HEK293 (cell line): Measurements from ENCODE around the gene NKPD1.

Experiments
- CTCF ChIA-PET: fragments of 350-600 bp; formaldehyde crosslinking; extraction: SDS; loops from one replicate; lab custom pipeline; 2021; ENCODE audit warnings: antibody characterized with exemption; lab: Yijun Ruan, JAX
- POLR2A ChIA-PET: fragments of 300-600 bp; formaldehyde crosslinking; extraction: SDS; loops from one replicate; lab custom pipeline; 2020; ENCODE audit warnings: antibody characterized with exemption, inconsistent platforms; lab: Yijun Ruan, JAX
- H3K27ac ChIP-seq: fragments of 200-500 bp; sonication (Bioruptor generic); 2 replicates; pipeline ENCODE4 v1.5.1; 2014; ENCODE audit warnings: low read depth, low read length, control low read depth, inconsistent platforms; ENCODE audit errors: extremely low read depth
- H3K36me3 ChIP-seq, 2 experiments: fragments of 200-500 bp in 1 of 2; sonication (Bioruptor generic) in 1 of 2; 1 replicate in 1 of 2; 2 replicates in 1 of 2; pipeline ENCODE4 v1.5.1; 2014 to 2017; ENCODE audit warnings: inconsistent platforms in 2 of 2, low read length in 2 of 2; ENCODE audit not compliant: control insufficient read depth in 2 of 2, insufficient read depth in 1 of 2
- H3K4me1 ChIP-seq: fragments of 200-500 bp; sonication (Bioruptor generic); 2 replicates; pipeline ENCODE4 v1.5.1; 2014; ENCODE audit warnings: mild to moderate bottlenecking, low read length, inconsistent platforms; ENCODE audit not compliant: control insufficient read depth, insufficient read depth
- H3K4me3 ChIP-seq: 2 replicates; pipeline ENCODE4 v1.5.1; 2011; ENCODE audit warnings: low read depth, mild to moderate bottlenecking, control low read depth, low read length, moderate library complexity
- H3K9me3 ChIP-seq: fragments of 200-500 bp; sonication (Bioruptor generic); 2 replicates; pipeline ENCODE4 v1.5.1; 2014; ENCODE audit warnings: low read depth, low read length, inconsistent platforms; ENCODE audit not compliant: control insufficient read depth, insufficient read depth
- GLIS1 ChIP-seq: fragments of 450-650 bp; formaldehyde crosslinking; IDR thresholded peaks from 2 replicates; pipeline ENCODE4 v1.5.1; 2016; ENCODE audit warnings: missing biosample characterization, missing genetic modification characterization
- HOXD13 ChIP-seq: sonication (generic); formaldehyde crosslinking; IDR thresholded peaks from 2 replicates; pipeline ENCODE4 v1.8.0; 2022; ENCODE audit warnings: missing genetic modification reagents, borderline replicate concordance
- KLF1 ChIP-seq: fragments of 450-650 bp; formaldehyde crosslinking; IDR thresholded peaks from 2 replicates; pipeline ENCODE4 v1.5.1; 2016; ENCODE audit warnings: missing biosample characterization, missing genetic modification characterization
- SP3 ChIP-seq: fragments of 450-650 bp; formaldehyde crosslinking; IDR thresholded peaks from 2 replicates; pipeline ENCODE4 v1.5.1; 2016; ENCODE audit warnings: missing biosample characterization, missing genetic modification characterization
- SP7 ChIP-seq: fragments of 450-650 bp; formaldehyde crosslinking; IDR thresholded peaks from 2 replicates; pipeline ENCODE4 v1.5.1; 2016; ENCODE audit warnings: missing biosample characterization, missing genetic modification characterization
- TRIM28 ChIP-seq: IDR thresholded peaks from 2 replicates; pipeline ENCODE4 v1.6.1; 2011; ENCODE audit warnings: low read length, control low read depth, borderline replicate concordance
- ZBTB1 ChIP-seq: fragments of 450-650 bp; formaldehyde crosslinking; IDR thresholded peaks from 2 replicates; pipeline ENCODE4 v1.5.1; 2016; ENCODE audit warnings: missing biosample characterization, missing genetic modification characterization
- ZIC2 ChIP-seq: fragments of 450-650 bp; formaldehyde crosslinking; IDR thresholded peaks from 2 replicates; pipeline ENCODE4 v1.5.1; 2016; ENCODE audit warnings: missing biosample characterization, missing genetic modification characterization
- ZNF121 ChIP-seq: fragments of 450-650 bp; formaldehyde crosslinking; IDR thresholded peaks from 2 replicates; pipeline ENCODE4 v1.5.1; 2016; ENCODE audit warnings: missing biosample characterization, missing genetic modification characterization
- ZNF202 ChIP-seq: fragments of 450-650 bp; formaldehyde crosslinking; IDR thresholded peaks from 2 replicates; pipeline ENCODE4 v1.5.1; 2016; ENCODE audit warnings: missing biosample characterization, missing genetic modification characterization, borderline replicate concordance
- ZNF394 ChIP-seq: fragments of 450-650 bp; formaldehyde crosslinking; IDR thresholded peaks from 2 replicates; pipeline ENCODE4 v1.5.1; 2016; ENCODE audit warnings: missing biosample characterization, missing genetic modification characterization, mild to moderate bottlenecking, moderate library complexity, borderline replicate concordance
- ZNF549 ChIP-seq: fragments of 450-650 bp; IDR thresholded peaks from 2 replicates; pipeline ENCODE4 v1.5.1; 2018; ENCODE audit warnings: missing biosample characterization, missing genetic modification characterization, mild to moderate bottlenecking, inconsistent platforms, moderate library complexity
- ZNF600 ChIP-seq: fragments of 450-650 bp; formaldehyde crosslinking; IDR thresholded peaks from 2 replicates; pipeline ENCODE4 v1.5.1; 2016; ENCODE audit warnings: missing biosample characterization, missing genetic modification characterization
- ZNF670 ChIP-seq: fragments of 450-650 bp; formaldehyde crosslinking; IDR thresholded peaks from 2 replicates; pipeline ENCODE4 v1.5.1; 2016; ENCODE audit warnings: missing biosample characterization, missing genetic modification characterization, low read depth
- TF ChIP-seq, protein P1 (sequence below): fragments of 450-650 bp; formaldehyde crosslinking; IDR thresholded peaks from 2 replicates; pipeline ENCODE4 v1.5.1; 2017; ENCODE audit warnings: missing biosample characterization, missing genetic modification characterization
- TF ChIP-seq, protein P2 (sequence below): fragments of 450-650 bp; formaldehyde crosslinking; IDR thresholded peaks from 2 replicates; pipeline ENCODE4 v1.5.1; 2017; ENCODE audit warnings: missing biosample characterization, missing genetic modification characterization
- TF ChIP-seq, protein P3 (sequence below): fragments of 450-650 bp; formaldehyde crosslinking; IDR thresholded peaks from 2 replicates; pipeline ENCODE4 v1.5.1; 2016; ENCODE audit warnings: missing biosample characterization, missing genetic modification characterization, borderline replicate concordance
- TF ChIP-seq, protein P4 (sequence below): fragments of 450-650 bp; formaldehyde crosslinking; IDR thresholded peaks from 2 replicates; pipeline ENCODE4 v1.5.1; 2016; ENCODE audit warnings: missing biosample characterization, missing genetic modification characterization
- TF ChIP-seq, protein P5 (sequence below): fragments of 450-650 bp; formaldehyde crosslinking; IDR thresholded peaks from 2 replicates; pipeline ENCODE4 v1.5.1; 2016; ENCODE audit warnings: missing biosample characterization, missing genetic modification characterization

The NKPD1 gene

DNA sequence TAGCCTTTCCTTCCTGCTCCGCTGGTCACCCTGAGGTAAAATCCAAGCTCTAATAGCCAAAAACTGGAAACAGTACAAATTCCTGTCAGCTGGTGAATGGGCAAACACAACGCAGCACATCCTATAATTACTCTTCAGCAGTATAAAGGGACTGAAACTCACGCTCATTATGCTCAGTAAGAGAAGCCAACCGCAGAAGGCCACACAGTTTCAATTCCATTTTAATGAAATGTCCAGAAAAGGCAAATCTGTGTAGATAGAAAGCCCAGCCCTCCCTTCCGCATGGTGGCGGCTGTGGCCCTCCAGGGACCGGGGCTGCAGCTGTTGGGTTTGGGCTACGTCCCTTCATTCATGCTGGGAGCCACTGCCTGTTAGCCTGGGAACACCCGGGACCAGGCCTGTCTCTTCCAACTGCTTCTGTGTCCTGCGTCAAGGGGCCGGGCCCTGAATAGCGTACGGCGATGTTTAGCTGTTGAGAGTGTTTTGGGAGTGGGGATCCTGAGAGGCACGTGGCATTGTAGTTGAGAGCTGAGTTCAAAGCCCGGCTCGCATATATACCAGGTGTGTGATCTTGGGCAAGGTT is 23.5 kb downstream of the NKPD1 start:
- no peak overlapping the region for H3K27ac ChIP-seq
- TF ChIP-seq KLF1 (tag by site-specific recombination) = no peak
- TF ChIP-seq, protein P1, sequence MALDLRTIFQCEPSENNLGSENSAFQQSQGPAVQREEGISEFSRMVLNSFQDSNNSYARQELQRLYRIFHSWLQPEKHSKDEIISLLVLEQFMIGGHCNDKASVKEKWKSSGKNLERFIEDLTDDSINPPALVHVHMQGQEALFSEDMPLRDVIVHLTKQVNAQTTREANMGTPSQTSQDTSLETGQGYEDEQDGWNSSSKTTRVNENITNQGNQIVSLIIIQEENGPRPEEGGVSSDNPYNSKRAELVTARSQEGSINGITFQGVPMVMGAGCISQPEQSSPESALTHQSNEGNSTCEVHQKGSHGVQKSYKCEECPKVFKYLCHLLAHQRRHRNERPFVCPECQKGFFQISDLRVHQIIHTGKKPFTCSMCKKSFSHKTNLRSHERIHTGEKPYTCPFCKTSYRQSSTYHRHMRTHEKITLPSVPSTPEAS (tag by site-specific recombination) = no peak
- peak; percentile 50 for TF ChIP-seq SP7 (tag by site-specific recombination)
- TF ChIP-seq HOXD13 (CRISPR knock-in tag) = no peak
- TF ChIP-seq, protein P2, sequence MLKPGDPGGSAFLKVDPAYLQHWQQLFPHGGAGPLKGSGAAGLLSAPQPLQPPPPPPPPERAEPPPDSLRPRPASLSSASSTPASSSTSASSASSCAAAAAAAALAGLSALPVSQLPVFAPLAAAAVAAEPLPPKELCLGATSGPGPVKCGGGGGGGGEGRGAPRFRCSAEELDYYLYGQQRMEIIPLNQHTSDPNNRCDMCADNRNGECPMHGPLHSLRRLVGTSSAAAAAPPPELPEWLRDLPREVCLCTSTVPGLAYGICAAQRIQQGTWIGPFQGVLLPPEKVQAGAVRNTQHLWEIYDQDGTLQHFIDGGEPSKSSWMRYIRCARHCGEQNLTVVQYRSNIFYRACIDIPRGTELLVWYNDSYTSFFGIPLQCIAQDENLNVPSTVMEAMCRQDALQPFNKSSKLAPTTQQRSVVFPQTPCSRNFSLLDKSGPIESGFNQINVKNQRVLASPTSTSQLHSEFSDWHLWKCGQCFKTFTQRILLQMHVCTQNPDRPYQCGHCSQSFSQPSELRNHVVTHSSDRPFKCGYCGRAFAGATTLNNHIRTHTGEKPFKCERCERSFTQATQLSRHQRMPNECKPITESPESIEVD (tag by site-specific recombination) = no peak
- no peak for TF ChIP-seq SP3
- no peak for TF ChIP-seq ZNF121
- TF ChIP-seq, all 188 proteins: peak for 1
- H3K9me3 ChIP-seq = no peaks in the 10 kb centered on the region
- H3K4me3 ChIP-seq = no peak overlapping the region
- POLR2A ChIA-PET = interaction anchor here (1.7 kb wide), 1 partner anchor 45 kb away, joined by 4 read pairs; no protein-coding TSS in a partner anchor
- CTCF ChIA-PET = interaction anchor here (0.6 to 3.2 kb wide), 4 partner anchors 11 to 185 kb away, joined by 3 to 23 read pairs (median 4); no protein-coding TSS in a partner anchor
- H3K4me1 ChIP-seq = peaks cover 5% of the 10 kb centered on the region; the same call in 1 of the 2 replicates
- peaks cover 0 to 18% of the 10 kb centered on the region in 2 experiments; a peak in 2 of 3 replicates for H3K36me3 ChIP-seq

DNA sequence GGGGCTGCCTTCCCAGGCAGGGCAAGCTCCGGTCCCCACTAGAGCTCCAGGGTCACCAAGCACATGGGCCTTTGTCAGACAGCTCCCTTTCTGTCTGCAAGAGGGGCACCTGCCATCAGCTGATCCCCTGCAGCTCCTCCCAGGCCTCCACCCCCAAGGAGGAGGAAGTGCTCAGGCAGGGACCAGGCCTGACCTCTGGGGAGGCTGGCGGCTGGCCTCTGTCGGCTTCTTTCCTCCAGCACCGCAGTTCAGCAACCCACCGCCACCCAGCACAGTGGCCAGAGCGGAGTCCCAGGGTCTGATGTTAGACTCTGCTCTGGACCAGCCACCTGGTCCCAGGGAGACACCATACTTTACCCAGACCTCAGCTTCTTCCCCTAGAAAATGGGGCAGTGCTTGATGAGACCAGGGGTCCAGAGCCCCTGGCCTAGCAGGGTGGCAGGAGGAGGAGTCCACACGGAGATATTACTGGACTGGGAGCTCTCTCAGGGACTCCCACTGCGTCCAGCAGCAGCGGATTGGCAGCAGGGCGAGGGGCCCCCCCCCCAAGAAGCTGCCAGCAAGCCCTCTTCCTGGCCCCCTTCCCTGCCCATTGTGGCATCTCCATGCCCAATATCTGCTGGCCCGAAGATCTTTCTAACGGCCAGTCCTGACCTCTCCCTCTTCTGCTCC is 24.1 kb downstream of the NKPD1 start:
- POLR2A ChIA-PET = interaction anchor here (1.7 kb wide), 1 partner anchor 45 kb away, joined by 4 read pairs; no protein-coding TSS in a partner anchor
- H3K36me3 ChIP-seq = peaks cover 0 to 12% of the 10 kb centered on the region in 2 experiments; a peak in 2 of 3 replicates
- TF ChIP-seq TRIM28 = no peak
- TF ChIP-seq ZBTB1 (tag by site-specific recombination) = no peak
- TF ChIP-seq, protein P3, sequence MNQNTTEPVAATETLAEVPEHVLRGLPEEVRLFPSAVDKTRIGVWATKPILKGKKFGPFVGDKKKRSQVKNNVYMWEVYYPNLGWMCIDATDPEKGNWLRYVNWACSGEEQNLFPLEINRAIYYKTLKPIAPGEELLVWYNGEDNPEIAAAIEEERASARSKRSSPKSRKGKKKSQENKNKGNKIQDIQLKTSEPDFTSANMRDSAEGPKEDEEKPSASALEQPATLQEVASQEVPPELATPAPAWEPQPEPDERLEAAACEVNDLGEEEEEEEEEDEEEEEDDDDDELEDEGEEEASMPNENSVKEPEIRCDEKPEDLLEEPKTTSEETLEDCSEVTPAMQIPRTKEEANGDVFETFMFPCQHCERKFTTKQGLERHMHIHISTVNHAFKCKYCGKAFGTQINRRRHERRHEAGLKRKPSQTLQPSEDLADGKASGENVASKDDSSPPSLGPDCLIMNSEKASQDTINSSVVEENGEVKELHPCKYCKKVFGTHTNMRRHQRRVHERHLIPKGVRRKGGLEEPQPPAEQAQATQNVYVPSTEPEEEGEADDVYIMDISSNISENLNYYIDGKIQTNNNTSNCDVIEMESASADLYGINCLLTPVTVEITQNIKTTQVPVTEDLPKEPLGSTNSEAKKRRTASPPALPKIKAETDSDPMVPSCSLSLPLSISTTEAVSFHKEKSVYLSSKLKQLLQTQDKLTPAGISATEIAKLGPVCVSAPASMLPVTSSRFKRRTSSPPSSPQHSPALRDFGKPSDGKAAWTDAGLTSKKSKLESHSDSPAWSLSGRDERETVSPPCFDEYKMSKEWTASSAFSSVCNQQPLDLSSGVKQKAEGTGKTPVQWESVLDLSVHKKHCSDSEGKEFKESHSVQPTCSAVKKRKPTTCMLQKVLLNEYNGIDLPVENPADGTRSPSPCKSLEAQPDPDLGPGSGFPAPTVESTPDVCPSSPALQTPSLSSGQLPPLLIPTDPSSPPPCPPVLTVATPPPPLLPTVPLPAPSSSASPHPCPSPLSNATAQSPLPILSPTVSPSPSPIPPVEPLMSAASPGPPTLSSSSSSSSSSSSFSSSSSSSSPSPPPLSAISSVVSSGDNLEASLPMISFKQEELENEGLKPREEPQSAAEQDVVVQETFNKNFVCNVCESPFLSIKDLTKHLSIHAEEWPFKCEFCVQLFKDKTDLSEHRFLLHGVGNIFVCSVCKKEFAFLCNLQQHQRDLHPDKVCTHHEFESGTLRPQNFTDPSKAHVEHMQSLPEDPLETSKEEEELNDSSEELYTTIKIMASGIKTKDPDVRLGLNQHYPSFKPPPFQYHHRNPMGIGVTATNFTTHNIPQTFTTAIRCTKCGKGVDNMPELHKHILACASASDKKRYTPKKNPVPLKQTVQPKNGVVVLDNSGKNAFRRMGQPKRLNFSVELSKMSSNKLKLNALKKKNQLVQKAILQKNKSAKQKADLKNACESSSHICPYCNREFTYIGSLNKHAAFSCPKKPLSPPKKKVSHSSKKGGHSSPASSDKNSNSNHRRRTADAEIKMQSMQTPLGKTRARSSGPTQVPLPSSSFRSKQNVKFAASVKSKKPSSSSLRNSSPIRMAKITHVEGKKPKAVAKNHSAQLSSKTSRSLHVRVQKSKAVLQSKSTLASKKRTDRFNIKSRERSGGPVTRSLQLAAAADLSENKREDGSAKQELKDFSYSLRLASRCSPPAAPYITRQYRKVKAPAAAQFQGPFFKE (tag by site-specific recombination) = no peak
- TF ChIP-seq ZNF394 (tag by site-specific recombination) = peak; percentile 65; the same call in 1 of the 2 replicates
- TF ChIP-seq, protein P4, sequence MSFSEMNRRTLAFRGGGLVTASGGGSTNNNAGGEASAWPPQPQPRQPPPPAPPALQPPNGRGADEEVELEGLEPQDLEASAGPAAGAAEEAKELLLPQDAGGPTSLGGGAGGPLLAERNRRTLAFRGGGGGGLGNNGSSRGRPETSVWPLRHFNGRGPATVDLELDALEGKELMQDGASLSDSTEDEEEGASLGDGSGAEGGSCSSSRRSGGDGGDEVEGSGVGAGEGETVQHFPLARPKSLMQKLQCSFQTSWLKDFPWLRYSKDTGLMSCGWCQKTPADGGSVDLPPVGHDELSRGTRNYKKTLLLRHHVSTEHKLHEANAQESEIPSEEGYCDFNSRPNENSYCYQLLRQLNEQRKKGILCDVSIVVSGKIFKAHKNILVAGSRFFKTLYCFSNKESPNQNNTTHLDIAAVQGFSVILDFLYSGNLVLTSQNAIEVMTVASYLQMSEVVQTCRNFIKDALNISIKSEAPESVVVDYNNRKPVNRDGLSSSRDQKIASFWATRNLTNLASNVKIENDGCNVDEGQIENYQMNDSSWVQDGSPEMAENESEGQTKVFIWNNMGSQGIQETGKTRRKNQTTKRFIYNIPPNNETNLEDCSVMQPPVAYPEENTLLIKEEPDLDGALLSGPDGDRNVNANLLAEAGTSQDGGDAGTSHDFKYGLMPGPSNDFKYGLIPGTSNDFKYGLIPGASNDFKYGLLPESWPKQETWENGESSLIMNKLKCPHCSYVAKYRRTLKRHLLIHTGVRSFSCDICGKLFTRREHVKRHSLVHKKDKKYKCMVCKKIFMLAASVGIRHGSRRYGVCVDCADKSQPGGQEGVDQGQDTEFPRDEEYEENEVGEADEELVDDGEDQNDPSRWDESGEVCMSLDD (tag by site-specific recombination) = no peak
- TF ChIP-seq, protein P5, sequence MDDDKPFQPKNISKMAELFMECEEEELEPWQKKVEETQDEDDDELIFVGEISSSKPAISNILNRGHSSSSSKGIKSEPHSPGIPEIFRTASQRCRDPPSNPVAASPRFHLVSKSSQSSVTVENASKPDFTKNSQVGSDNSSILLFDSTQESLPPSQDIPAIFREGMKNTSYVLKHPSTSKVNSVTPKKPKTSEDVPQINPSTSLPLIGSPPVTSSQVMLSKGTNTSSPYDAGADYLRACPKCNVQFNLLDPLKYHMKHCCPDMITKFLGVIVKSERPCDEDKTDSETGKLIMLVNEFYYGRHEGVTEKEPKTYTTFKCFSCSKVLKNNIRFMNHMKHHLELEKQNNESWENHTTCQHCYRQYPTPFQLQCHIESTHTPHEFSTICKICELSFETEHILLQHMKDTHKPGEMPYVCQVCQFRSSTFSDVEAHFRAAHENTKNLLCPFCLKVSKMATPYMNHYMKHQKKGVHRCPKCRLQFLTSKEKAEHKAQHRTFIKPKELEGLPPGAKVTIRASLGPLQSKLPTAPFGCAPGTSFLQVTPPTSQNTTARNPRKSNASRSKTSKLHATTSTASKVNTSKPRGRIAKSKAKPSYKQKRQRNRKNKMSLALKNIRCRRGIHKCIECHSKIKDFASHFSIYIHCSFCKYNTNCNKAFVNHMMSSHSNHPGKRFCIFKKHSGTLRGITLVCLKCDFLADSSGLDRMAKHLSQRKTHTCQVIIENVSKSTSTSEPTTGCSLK = no peak
- TF ChIP-seq ZNF670 (tag by site-specific recombination) = no peak
- TF ChIP-seq ZIC2 (tag by site-specific recombination) = no peak
- TF ChIP-seq GLIS1 = peak; percentile 56
- TF ChIP-seq ZNF202 (tag by site-specific recombination) = no peak
- TF ChIP-seq ZNF549 (tag by site-specific recombination) = no peak
- no peak for TF ChIP-seq ZNF600 (tag by site-specific recombination)
- TF ChIP-seq SP7 (tag by site-specific recombination) = no peak
- TF ChIP-seq, all 188 proteins: peak for 2
- H3K27ac ChIP-seq = peak overlapping the region; percentile 52
- CTCF ChIA-PET = interaction anchor here (0.6 to 3.2 kb wide), 5 partner anchors 11 to 185 kb away, joined by 3 to 23 read pairs (median 4); no protein-coding TSS in a partner anchor
- peaks cover 5% of the 10 kb centered on the region; the same call in 1 of the 2 replicates for H3K4me1 ChIP-seq
- no peak overlapping the region for H3K4me3 ChIP-seq
- no peaks in the 10 kb centered on the region for H3K9me3 ChIP-seq
